NCI-H1694 treated with DMSO at 0.1 percent for 48 hours (cell line): ENCODE results near the gene SBF2.
A peak's percentile ranks its signal among the peaks of the same experiment; 100 is the strongest.

Experiments
- DNase-seq: peaks from one replicate; lab custom pipeline; 2025; lab: John Stamatoyannopoulos, UW

The SBF2 gene

GRCh38 chr11:9808943-9809342, 485.1 kb downstream of the SBF2 start:
- DNase-seq: no peak

DNA sequence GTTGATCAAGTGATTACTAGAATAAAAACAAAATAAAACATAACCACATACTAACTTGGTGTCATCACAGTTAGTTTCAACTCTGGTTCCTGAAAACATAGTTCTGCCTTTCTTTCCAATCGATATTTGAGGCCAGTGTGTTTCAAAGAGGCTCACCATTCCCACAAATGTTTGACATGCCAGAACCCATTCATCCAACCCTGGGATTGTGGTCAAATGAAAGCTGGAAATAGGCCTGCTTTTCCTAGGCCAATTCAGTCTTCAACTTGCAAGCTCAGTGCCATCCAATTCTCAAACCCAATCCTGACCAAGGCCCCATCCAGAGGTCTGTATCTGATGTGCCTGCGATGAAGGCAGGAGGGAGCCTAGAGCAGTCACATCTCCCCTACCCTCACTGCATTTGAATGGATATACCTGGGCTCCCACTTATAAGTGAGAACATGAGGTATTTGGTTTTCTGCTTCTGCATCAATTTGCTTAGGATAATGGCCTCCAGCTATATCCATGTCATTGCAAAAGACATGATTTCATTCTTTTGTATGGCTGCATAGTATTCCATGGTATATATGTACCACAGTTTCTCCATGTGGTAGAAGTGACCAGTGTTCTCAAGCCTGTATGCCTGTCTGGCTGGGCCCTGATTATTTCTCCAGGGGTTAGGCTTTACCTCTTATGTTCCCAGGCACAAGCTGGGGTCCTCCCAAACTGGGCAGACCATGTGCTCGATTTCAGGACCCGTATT, 486.9 kb downstream of the SBF2 start:
- DNase-seq: no peak

GRCh38 chr11:9804419-9804902, 489.6 kb downstream of the SBF2 start:
- no peak for DNase-seq

GRCh38 chr11:9803685-9804418, 490.2 kb downstream of the SBF2 start:
- DNase-seq: no peak

GRCh38 chr11:9802291-9802861, 491.6 kb downstream of the SBF2 start:
- peak; percentile 91 for DNase-seq

DNA sequence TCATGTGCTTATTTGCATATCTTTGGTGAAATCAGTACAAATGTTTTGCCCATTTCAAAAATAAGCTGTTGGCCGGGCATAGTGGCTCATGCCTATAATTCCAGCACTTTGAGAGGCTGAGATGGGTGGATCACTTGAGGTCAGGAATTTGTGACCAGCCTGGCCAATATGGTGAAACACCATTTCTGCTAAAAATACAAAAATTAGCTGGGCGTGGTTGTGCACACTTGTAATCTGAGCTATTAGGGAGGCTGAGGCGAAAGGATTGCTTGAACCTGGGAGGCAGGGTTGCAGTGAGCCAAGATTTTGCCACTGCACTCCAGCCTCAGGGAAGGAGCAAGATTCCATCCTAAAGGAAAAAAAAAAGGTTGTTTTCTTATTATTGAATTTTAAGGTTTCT, 494.1 kb downstream of the SBF2 start:
- no peak for DNase-seq

- DNase-seq: no peak
Measured at GRCh38 chr11:9797300-9797699, 496.7 kb downstream of the SBF2 start.

DNA sequence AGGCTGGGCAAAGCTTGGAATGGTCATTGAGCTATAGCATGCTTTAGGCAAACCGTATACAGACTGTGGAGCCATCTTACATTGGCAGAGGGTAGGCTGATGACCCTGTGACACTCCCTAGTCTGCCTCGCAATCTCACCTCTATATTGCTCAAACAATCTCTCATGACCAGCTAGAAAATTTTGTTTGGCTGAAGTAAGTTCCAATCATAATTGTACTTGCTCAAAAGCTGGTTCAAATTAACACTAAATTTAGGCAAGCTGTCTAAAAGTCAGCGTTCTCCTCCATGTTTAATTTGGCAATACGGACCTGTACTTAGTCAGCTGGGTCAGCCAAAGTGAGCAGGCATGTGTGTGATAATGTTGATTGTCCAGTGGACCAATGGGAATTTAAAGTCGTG, 497.2 kb downstream of the SBF2 start:
- no peak for DNase-seq

- no peak for DNase-seq
Measured at GRCh38 chr11:9796266-9796665, 497.8 kb downstream of the SBF2 start.

GRCh38 chr11:9790703-9791102, 503.3 kb downstream of the SBF2 start:
- peak; percentile 22 for DNase-seq

DNA sequence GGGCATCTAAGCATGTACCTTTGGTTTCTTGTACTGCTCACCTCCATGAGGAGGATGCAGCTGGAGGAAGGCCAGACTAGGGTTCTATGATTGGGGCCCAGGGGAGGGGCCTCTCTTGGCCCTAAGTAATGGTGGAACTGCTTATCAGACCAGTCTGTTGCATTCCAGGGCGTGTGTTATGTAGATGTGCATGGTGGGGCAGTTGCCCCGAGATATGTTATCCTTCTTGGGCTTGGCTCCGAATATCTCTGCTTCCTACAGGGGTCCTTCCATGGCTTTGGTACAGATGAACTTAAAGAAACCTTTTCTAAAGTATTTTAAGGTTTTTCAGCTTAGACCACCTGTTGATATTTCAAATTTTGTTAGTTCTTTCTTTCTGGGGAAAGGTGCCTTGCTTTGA, 504.1 kb downstream of the SBF2 start:
- DNase-seq: no peak

GRCh38 chr11:9787981-9788521, 506.0 kb downstream of the SBF2 start:
- DNase-seq: no peak

DNA sequence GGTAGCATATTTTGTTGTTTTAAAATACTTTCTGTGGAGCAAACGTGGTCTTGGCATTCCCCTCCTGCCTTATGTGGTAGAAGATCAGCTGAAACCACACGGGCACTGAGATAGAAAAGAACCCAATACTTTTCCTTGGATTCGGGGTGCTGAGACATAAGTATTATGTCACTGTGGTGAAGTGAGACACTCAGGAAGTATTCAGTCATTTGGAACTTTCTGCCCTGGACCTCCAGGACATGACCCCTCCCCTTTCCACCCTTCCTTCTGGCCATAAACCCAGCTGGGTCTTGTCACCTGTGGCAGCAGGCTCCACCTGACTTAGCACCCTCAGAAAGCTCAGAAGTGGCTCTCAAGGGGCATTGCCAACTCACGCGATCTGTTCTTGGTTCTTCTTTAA, 506.8 kb downstream of the SBF2 start:
- no peak for DNase-seq

DNA sequence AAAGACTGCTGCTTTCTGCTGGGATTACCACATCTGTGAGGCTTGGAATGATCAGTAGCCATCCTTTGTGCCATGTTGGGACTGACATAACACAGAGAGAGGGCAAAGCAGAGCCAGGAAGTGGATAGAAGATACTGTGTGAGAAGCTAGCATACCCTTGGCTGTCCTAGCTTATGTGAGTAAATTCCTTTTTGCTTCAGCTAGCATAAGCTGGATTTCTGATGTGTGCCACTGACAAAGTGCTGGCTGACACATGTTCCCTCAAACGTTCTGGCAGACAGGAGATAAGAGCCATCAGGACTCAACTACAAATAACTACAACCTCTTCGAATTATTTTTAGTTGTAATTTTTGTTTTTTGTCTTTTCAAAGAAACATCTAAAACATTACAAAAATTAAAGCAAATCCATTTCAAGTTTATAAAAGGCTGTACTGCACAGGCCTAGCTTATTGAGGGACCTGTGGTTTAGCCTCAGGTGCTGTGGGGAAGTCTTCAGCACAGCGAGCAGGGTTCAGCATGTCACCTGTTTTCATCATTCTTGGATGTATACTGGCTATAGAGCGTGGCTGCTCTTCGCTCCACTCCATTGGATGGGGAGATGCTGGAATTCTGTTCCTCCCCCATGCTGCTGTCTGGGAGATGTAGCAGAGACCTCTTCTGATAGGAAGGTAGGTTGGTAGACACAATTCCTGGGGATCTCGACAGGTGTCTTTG, 509.3 kb downstream of the SBF2 start:
- DNase-seq: no peak

- no peak for DNase-seq
Measured at GRCh38 chr11:9783986-9784385, 510.0 kb downstream of the SBF2 start.

DNA sequence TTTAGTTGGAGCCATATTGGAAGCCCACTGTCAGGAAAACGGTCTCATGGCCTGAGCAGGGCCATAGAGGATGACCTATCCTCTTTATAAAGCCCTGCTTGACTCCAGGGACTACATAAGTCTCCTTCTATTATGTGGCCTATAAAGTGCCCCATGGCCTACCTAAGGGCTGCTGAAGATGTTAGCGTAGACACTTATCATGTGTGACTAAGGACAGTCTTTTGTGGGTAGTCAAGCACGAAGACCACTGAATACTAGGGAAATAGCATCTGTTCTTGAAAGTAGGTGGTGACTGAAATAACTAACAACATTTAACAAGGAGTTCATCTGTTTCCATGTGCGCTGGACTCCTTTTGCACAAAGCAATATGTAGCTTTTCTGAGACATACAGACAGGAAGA, 513.1 kb downstream of the SBF2 start:
- no peak for DNase-seq

DNA sequence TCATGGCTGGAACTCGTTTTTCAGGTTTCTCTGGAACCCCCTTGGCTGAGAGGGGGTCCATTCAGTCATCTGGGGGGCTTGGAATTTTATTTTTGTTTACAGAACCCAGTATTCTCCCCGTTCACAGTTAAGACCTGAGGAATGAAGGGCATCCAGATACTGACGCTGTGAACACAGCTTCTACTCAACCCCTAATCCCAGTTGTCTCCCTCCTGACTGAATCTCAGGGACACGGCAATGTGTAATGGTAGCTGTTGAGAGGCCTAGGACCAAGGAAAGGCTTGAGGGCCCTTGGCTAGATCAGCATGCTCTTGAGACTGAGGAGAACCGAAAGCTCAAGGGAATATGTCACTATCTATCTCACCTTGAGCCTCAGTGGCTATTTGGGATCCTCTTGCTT, 516.5 kb downstream of the SBF2 start:
- DNase-seq: no peak

- no peak for DNase-seq
Measured at GRCh38 chr11:9777066-9777465, 517.0 kb downstream of the SBF2 start.

DNA sequence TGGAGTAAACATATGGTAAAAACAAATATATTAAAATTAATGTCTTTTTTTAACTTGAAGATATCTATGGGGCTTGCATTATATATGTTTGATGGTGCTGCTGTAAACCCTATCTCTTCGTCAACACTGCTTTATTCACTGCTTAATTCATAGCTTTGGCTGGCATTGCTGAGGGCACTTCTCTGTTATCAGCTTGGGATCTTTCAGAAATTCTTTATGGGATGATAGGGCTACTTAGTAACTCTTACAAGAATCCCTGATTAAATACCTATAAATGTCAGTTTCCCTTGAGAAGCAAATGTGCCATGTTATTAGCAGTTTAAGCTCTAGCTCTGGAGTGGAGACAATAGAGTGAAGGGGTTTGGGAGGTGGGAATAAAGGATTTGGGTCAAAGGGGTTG, 517.8 kb downstream of the SBF2 start:
- DNase-seq: no peak

DNA sequence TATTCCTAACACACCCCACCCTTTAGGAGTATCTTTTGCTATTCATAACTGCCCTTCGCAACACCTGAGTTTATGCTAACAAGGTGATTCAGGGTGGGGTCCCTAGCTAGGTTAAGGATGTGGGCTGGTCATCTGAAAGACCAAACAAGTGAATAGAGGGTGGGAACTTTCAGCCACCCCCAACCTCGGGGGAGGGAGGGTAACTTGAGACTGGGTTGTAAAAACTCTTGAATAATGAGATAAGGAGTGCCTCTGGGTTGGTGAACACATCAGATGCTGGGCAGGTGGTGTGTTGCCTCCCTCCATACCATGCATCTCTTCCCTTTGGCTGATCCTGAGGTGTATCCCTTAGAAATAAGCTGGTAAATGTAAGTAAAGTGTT, 518.6 kb downstream of the SBF2 start:
- DNase-seq: no peak

- DNase-seq: no peak
Measured at GRCh38 chr11:9774591-9775397, 519.2 kb downstream of the SBF2 start.
